ENCODE data around the gene BUD31. TPM values are rescaled to one million over a fixed set of nuclear protein-coding genes. Genes with fewer than 3 reads are reported as not detected.
A peak's percentile ranks its signal among the peaks of the same experiment; 100 is the strongest.

Gene BUD31
- total RNA-seq, 1 experiment from 2014 or later = 74.9 TPM

GRCh38 chr7:99451936-99452335, 43.2 kb downstream of the BUD31 start:
- Histone ChIP-seq H3K36me3 (replicated peaks; ENCODE audit: control insufficient read depth, insufficient read depth, low read length) (peaks cover 59% of the 10 kb centered on the region), H3K27me3 (ENCODE audit: control insufficient read depth, insufficient read depth, low read length) (no peaks in the 10 kb centered on the region), H3K4me3 (ENCODE audit: insufficient read depth, low read depth, low read length) (no peak overlapping the region)
- no peak for DNase-seq

- Histone ChIP-seq H3K27me3 (ENCODE audit: control insufficient read depth, insufficient read depth, low read length) (no peaks in the 10 kb centered on the region), H3K36me3 (replicated peaks; ENCODE audit: control insufficient read depth, insufficient read depth, low read length) (peaks cover 63% of the 10 kb centered on the region), H3K4me3 (ENCODE audit: insufficient read depth, low read depth, low read length) (no peak overlapping the region)
- peak; percentile 44 for DNase-seq
These were observed 43.8 kb downstream of the BUD31 start for GRCh38 chr7:99452541-99452940.

- H3K27me3 ChIP-seq (ENCODE audit: control insufficient read depth, insufficient read depth, low read length) = no peaks in the 10 kb centered on the region
- peaks cover 61% of the 10 kb centered on the region for H3K36me3 ChIP-seq (replicated peaks; ENCODE audit: control insufficient read depth, insufficient read depth, low read length)
- peak; percentile 43 for DNase-seq
- H3K4me3 ChIP-seq (ENCODE audit: insufficient read depth, low read depth, low read length) = no peak overlapping the region
These were observed 44.3 kb downstream of the BUD31 start for GRCh38 chr7:99453105-99453504.

- DNase-seq = no peak
- peaks cover 47% of the 10 kb centered on the region for H3K36me3 ChIP-seq (replicated peaks; ENCODE audit: control insufficient read depth, insufficient read depth, low read length)
- no peak overlapping the region for H3K4me3 ChIP-seq (ENCODE audit: insufficient read depth, low read depth, low read length)
- H3K27me3 ChIP-seq (ENCODE audit: control insufficient read depth, insufficient read depth, low read length) = no peaks in the 10 kb centered on the region
These were observed 47.1 kb downstream of the BUD31 start for GRCh38 chr7:99455874-99456273.

GRCh38 chr7:99456288-99456687, 47.5 kb downstream of the BUD31 start:
- Histone ChIP-seq H3K27me3 (ENCODE audit: control insufficient read depth, insufficient read depth, low read length) (no peaks in the 10 kb centered on the region), H3K36me3 (replicated peaks; ENCODE audit: control insufficient read depth, insufficient read depth, low read length) (peaks cover 47% of the 10 kb centered on the region), H3K4me3 (ENCODE audit: insufficient read depth, low read depth, low read length) (no peak overlapping the region)
- no peak for DNase-seq

GRCh38 chr7:99457050-99457649, 48.4 kb downstream of the BUD31 start:
- H3K36me3 ChIP-seq (replicated peaks; ENCODE audit: control insufficient read depth, insufficient read depth, low read length) = peaks cover 44% of the 10 kb centered on the region
- H3K27me3 ChIP-seq (ENCODE audit: control insufficient read depth, insufficient read depth, low read length) = no peaks in the 10 kb centered on the region
- no peak overlapping the region for H3K4me3 ChIP-seq (ENCODE audit: insufficient read depth, low read depth, low read length)
- no peak for DNase-seq

- no peak overlapping the region for H3K4me3 ChIP-seq (ENCODE audit: insufficient read depth, low read depth, low read length)
- H3K27me3 ChIP-seq (ENCODE audit: control insufficient read depth, insufficient read depth, low read length) = no peaks in the 10 kb centered on the region
- H3K36me3 ChIP-seq (replicated peaks; ENCODE audit: control insufficient read depth, insufficient read depth, low read length) = peaks cover 39% of the 10 kb centered on the region
- DNase-seq = no peak
These were observed 49.1 kb downstream of the BUD31 start for GRCh38 chr7:99457650-99458493.

- DNase-seq = peak; percentile 73
- Histone ChIP-seq H3K27me3 (ENCODE audit: control insufficient read depth, insufficient read depth, low read length) (no peaks in the 10 kb centered on the region), H3K4me3 (ENCODE audit: insufficient read depth, low read depth, low read length) (no peak overlapping the region), H3K36me3 (replicated peaks; ENCODE audit: control insufficient read depth, insufficient read depth, low read length) (peaks cover 32% of the 10 kb centered on the region)
These were observed 50.3 kb downstream of the BUD31 start for GRCh38 chr7:99459087-99459486.

GRCh38 chr7:99460651-99461050, 51.9 kb downstream of the BUD31 start:
- Histone ChIP-seq H3K27me3 (ENCODE audit: control insufficient read depth, insufficient read depth, low read length) (no peaks in the 10 kb centered on the region), H3K36me3 (replicated peaks; ENCODE audit: control insufficient read depth, insufficient read depth, low read length) (peaks cover 28% of the 10 kb centered on the region), H3K4me3 (ENCODE audit: insufficient read depth, low read depth, low read length) (no peak overlapping the region)
- no peak for DNase-seq

- Histone ChIP-seq H3K36me3 (replicated peaks; ENCODE audit: control insufficient read depth, insufficient read depth, low read length) (peaks cover 24% of the 10 kb centered on the region), H3K4me3 (ENCODE audit: insufficient read depth, low read depth, low read length) (no peak overlapping the region), H3K27me3 (ENCODE audit: control insufficient read depth, insufficient read depth, low read length) (no peaks in the 10 kb centered on the region)
- no peak for DNase-seq
These were observed 52.5 kb downstream of the BUD31 start for GRCh38 chr7:99461221-99461620.

GRCh38 chr7:99465421-99465768, 56.6 kb downstream of the BUD31 start:
- DNase-seq = no peak
- Histone ChIP-seq H3K36me3 (replicated peaks; ENCODE audit: control insufficient read depth, insufficient read depth, low read length) (peaks cover 4% of the 10 kb centered on the region), H3K27me3 (ENCODE audit: control insufficient read depth, insufficient read depth, low read length) (no peaks in the 10 kb centered on the region), H3K4me3 (ENCODE audit: insufficient read depth, low read depth, low read length) (peak overlapping the region; percentile 97)

GRCh38 chr7:99468336-99468918, 59.7 kb downstream of the BUD31 start:
- Histone ChIP-seq H3K27me3 (ENCODE audit: control insufficient read depth, insufficient read depth, low read length) (no peaks in the 10 kb centered on the region), H3K4me3 (ENCODE audit: insufficient read depth, low read depth, low read length) (no peak overlapping the region), H3K36me3 (replicated peaks; ENCODE audit: control insufficient read depth, insufficient read depth, low read length) (peaks cover 4% of the 10 kb centered on the region)
- DNase-seq = peak; percentile 61
